HG03354 (cell line): Measurements from ENCODE around the gene OR8H2.
"Not testable (repeated sequence)": the region's sequence is repeated elsewhere in the genome, so short reads cannot be mapped to it uniquely, and the experiment has no call there.

Experiments used
- ATAC-seq: cut with Tn5 transposase; IDR thresholded peaks from one replicate; pipeline ENCODE4 v1.9.1; 2021; ENCODE audit warnings: mild to moderate bottlenecking; ENCODE audit not compliant: unreplicated experiment, poor library complexity, severe bottlenecking

The OR8H2 gene

GRCh38 chr11:56103210-56103737 is at the start of gene OR8H2:
Gene OR8H2, plus strand, starts transcription at chr11:56103687. Its CDS starts 1,356 bp downstream, at chr11:56105043.
- ATAC-seq = no peak

DNA sequence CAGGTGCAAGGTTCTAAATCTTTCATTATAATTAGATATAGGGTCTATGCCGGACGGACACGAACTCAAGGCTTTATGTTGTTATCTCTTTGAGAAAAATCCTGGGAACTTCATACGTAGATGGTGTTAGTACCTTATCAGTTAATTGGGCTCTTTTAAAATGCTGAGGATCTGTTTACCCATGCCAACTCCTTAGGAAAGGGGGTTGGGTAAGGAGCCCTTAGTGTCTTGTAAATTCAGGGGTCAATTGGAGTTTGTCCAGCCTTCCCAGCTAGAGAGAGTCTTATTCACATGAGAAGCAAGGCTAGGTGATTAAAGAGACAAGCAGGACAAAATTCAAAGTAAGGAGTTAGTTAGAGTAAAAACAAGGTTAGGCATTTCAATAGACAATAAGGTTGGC is 47.1 kb upstream of the OR8H2 start:
- ATAC-seq = not testable (repeated sequence)

- not testable (repeated sequence) for ATAC-seq
Observed at GRCh38 chr11:56057661-56058237, 45.7 kb upstream of the OR8H2 start.

DNA sequence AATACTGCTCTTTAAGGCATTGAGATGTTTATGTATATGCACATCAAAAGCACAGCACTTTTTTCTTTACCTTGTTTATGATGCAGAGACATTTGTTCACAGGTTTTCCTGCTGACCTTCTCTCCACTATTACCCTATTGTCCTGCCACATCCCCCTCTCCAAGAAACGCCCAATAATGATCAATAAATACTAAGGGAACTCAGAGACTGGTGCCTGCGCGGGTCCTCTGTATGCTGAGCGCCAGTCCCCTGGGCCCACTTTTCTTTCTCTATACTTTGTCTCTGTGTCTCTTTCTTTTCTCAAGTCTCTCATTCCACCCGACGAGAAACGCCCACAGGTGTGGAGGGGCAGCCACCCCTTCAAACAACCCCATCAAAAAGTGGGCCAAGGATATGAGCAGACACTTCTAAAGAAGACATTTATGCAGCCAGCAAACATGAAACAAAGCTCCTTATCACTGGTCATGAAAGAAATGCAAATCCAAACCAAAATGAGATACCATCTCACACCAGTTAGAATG is 45.2 kb upstream of the OR8H2 start:
- not testable (repeated sequence) for ATAC-seq

- ATAC-seq = no peak
Observed at GRCh38 chr11:56066980-56067379, 36.5 kb upstream of the OR8H2 start.

DNA sequence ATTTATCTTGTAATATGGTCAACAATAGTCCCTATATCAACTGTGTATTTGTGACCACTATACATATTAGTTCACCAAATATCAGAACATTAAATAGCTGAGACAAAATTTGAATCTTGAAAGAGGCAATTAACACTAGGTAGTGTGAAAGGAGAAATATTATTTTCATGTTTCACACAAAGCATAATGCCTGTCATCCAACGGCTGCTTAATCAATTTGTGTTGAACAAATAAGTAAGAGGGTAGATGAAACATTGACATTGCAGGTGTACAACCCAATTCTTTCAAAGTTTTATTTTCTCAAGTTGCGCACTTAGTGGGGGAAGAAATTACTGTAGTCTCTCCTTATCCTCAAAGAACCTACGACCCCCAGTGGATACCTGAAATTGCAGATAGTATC is 13.8 kb upstream of the OR8H2 start:
- no peak for ATAC-seq

GRCh38 chr11:56093008-56093407 is 10.5 kb upstream of the OR8H2 start, which contains the start of gene OR8I2:
Gene OR8I2, plus strand, starts transcription at chr11:56093308. Its CDS starts 0 bp downstream, at chr11:56093308.
- ATAC-seq = no peak

- ATAC-seq = no peak
Observed at GRCh38 chr11:56122073-56122472, 18.6 kb downstream of the OR8H2 start, which contains the start of gene OR8H3. Gene OR8H3, plus strand, starts transcription at chr11:56122373. Its CDS starts 0 bp downstream, at chr11:56122373.

DNA sequence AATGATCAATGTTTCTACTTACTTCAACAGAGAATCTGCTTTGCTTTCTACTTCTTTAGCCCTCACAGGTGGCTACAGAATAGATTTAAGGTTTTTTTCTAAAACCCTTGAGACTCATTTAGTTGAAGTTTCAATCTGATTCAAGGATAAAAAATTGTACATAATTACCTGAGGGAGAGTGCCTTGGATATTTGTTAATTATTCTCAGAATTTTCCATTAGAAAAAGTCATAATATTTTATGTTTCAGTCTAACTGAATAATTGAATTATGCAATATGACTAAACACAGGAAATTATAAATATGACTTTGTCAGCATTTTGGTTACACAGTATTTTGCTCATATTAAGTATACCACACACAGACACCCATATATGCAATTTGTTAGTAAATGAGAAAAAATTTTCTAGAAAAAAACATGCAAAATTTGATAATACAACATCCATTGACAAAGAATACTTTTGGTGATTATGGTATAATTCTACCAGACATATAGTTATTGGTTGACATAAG is 36.7 kb downstream of the OR8H2 start, which contains the start of gene OR8J3:
OR8J3 (minus strand) TSS at position 51 of the 511 bp plus-strand sequence. CDS start 2,483 bp downstream, outside the sequence.
- no peak for ATAC-seq

DNA sequence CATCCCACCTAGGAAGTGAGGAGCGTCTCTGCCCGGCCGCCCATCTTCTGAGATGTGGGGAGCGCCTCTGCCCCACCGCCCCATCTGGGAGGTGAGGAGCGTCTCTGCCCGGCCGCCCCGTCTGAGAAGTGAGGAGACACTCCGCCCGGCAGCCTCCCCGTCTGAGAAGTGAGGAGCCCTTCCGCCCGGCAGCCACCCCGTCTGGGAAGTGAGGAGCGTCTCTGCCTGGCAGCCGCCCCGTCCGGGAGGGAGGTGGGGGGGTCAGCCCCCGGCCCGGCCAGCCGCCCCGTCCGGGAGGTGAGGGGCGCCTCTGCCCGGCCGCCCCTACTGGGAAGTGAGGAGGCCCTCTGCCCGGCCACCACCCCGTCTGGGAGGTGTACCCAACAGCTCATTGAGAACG is 40.2 kb downstream of the OR8H2 start:
- not testable (repeated sequence) for ATAC-seq

DNA sequence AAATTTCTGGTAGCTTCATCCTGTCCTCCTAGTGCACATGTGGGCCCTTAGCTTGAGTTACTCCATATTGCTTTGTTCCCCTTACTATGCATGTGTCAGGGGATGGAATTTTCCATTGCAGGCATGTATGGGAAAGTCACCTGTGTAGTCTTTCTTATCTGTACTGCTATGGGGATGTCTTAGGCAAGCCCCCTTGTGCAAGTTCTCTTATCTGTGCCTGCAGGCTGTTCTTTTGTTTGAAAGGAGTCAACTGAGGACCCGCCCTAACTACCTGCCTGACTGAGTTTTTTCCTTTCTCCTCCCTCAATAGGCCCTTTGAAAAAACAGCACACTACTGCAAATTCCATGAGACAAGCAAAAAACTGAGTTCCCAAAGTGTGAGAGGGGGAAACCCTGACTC is 47.9 kb downstream of the OR8H2 start:
- ATAC-seq = no peak

- ATAC-seq = no peak
Observed at GRCh38 chr11:56152333-56152732, 48.8 kb downstream of the OR8H2 start.
